GM19193 (cell line): Measurements from ENCODE around the gene GAGE12C.
"Not testable (repeated sequence)": the region's sequence is repeated elsewhere in the genome, so short reads cannot be mapped to it uniquely, and the experiment has no call there.

Experiments used
- POLR2A ChIP-seq: IDR thresholded peaks from 4 replicates; pipeline ENCODE4 v1.6.1; 2011; ENCODE audit not compliant: insufficient read depth, insufficient read length; ENCODE audit errors: extremely low read depth

The GAGE12C gene, protein sequence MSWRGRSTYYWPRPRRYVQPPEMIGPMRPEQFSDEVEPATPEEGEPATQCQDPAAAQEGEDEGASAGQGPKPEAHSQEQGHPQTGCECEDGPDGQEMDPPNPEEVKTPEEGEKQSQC

DNA sequence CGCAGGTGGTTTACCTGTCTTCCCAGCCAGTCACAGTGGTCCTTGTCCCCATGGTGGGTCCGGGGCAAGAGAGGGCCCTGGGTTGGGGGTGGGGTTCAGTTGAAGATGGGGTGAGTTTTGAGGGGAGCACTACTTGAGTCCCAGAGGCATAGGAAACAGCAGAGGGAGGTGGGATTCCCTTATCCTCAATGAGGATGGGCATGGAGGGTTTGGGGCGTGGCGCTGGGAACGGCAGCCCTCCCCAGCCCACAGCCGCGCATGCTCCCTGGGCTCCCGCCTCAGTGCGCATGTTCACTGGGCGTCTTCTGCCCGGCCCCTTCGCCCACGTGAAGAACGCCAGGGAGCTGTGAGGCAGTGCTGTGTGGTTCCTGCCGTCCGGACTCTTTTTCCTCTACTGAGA, at the start of gene GAGE12C:
GAGE12C (plus strand) TSS at position 301 of the 400 bp plus-strand sequence. CDS start 1,155 bp downstream, outside the sequence.
- TF ChIP-seq POLR2A = not testable (repeated sequence)

DNA sequence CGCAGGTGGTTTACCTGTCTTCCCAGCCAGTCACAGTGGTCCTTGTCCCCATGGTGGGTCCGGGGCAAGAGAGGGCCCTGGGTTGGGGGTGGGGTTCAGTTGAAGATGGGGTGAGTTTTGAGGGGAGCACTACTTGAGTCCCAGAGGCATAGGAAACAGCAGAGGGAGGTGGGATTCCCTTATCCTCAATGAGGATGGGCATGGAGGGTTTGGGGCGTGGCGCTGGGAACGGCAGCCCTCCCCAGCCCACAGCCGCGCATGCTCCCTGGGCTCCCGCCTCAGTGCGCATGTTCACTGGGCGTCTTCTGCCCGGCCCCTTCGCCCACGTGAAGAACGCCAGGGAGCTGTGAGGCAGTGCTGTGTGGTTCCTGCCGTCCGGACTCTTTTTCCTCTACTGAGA, 9.5 kb downstream of the GAGE12C start, which contains the start of gene GAGE12D:
GAGE12D (plus strand) TSS at position 301 of the 400 bp plus-strand sequence. CDS start 1,155 bp downstream, outside the sequence.
- not testable (repeated sequence) for TF ChIP-seq POLR2A

- not testable (repeated sequence) for TF ChIP-seq POLR2A
Observed at GRCh38 chrX:49550989-49551388, 19.0 kb downstream of the GAGE12C start, which contains the start of gene GAGE12E. TSS of gene GAGE12E (plus strand) at chrX:49551289. CDS start at chrX:49552444, 1,155 bp downstream.

DNA sequence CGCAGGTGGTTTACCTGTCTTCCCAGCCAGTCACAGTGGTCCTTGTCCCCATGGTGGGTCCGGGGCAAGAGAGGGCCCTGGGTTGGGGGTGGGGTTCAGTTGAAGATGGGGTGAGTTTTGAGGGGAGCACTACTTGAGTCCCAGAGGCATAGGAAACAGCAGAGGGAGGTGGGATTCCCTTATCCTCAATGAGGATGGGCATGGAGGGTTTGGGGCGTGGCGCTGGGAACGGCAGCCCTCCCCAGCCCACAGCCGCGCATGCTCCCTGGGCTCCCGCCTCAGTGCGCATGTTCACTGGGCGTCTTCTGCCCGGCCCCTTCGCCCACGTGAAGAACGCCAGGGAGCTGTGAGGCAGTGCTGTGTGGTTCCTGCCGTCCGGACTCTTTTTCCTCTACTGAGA, 28.6 kb downstream of the GAGE12C start, which contains the start of gene GAGE12F:
GAGE12F (plus strand) TSS at position 301 of the 400 bp plus-strand sequence. CDS start 1,155 bp downstream, outside the sequence.
- TF ChIP-seq POLR2A = not testable (repeated sequence)

- TF ChIP-seq POLR2A = not testable (repeated sequence)
Observed at GRCh38 chrX:49570100-49570499, 38.1 kb downstream of the GAGE12C start, which contains the start of gene GAGE12G. TSS of gene GAGE12G (plus strand) at chrX:49570400. CDS start at chrX:49571555, 1,155 bp downstream.

GRCh38 chrX:49579649-49580048, 47.7 kb downstream of the GAGE12C start, which contains the start of gene GAGE12H:
TSS of gene GAGE12H (plus strand) at chrX:49579949. CDS start at chrX:49581104, 1,155 bp downstream.
- TF ChIP-seq POLR2A = not testable (repeated sequence)
